Measurements from ENCODE around the gene TMED5.
"Not testable (repeated sequence)": the region's sequence is repeated elsewhere in the genome, so short reads cannot be mapped to it uniquely, and the experiment has no call there.

TMED5 gene

GRCh38 chr1:93179886-93180722 lies at the start of gene TMED5:
TSS of gene TMED5 (minus strand) at chr1:93180413. CDS start at chr1:93180242, 171 bp downstream.
- DNase-seq = peak; percentile 95

GRCh38 chr1:93223023-93223675 lies 42.9 kb upstream of the TMED5 start:
- no peak for DNase-seq

GRCh38 chr1:93221913-93222312 lies 41.7 kb upstream of the TMED5 start:
- DNase-seq = no peak

GRCh38 chr1:93220716-93221115 lies 40.5 kb upstream of the TMED5 start:
- DNase-seq = not testable (repeated sequence)

GRCh38 chr1:93219443-93219842 lies 39.2 kb upstream of the TMED5 start:
- no peak for DNase-seq

- DNase-seq = no peak
These were observed 35.1 kb upstream of the TMED5 start for GRCh38 chr1:93215322-93215721.

GRCh38 chr1:93207211-93207610 lies 27.0 kb upstream of the TMED5 start:
- DNase-seq = no peak

- no peak for DNase-seq
These were observed 26.3 kb upstream of the TMED5 start for GRCh38 chr1:93206567-93206954.

GRCh38 chr1:93205892-93206566 lies 25.8 kb upstream of the TMED5 start:
- DNase-seq = no peak

- no peak for DNase-seq
These were observed 20.5 kb upstream of the TMED5 start for GRCh38 chr1:93200714-93201113.

- DNase-seq = no peak
These were observed 19.9 kb upstream of the TMED5 start for GRCh38 chr1:93200086-93200620.

GRCh38 chr1:93199150-93199549 lies 18.9 kb upstream of the TMED5 start:
- no peak for DNase-seq

- no peak for DNase-seq
These were observed 16.4 kb upstream of the TMED5 start for GRCh38 chr1:93196591-93196990.

GRCh38 chr1:93194231-93194990 lies 14.2 kb upstream of the TMED5 start:
- no peak for DNase-seq

- no peak for DNase-seq
These were observed 10.2 kb upstream of the TMED5 start for GRCh38 chr1:93190432-93190831.

- DNase-seq = no peak
These were observed 6.5 kb upstream of the TMED5 start for GRCh38 chr1:93186667-93187066.

GRCh38 chr1:93180723-93181613 lies 755 bp upstream of the TMED5 start, which contains the start of gene CCDC18:
TSS of gene CCDC18 (plus strand) at chr1:93180724. CDS start at chr1:93183362, 2,638 bp downstream.
- no peak for DNase-seq

- no peak for DNase-seq
These were observed 1.8 kb downstream of the TMED5 start for GRCh38 chr1:93178418-93178817.

- DNase-seq = no peak
These were observed 2.2 kb downstream of the TMED5 start for GRCh38 chr1:93177991-93178390.

- DNase-seq = not testable (repeated sequence)
These were observed 5.6 kb downstream of the TMED5 start for GRCh38 chr1:93174638-93175037.

GRCh38 chr1:93172778-93173177 lies 7.4 kb downstream of the TMED5 start:
- no peak for DNase-seq

Measured in NCI-H524 treated with DMSO at 0.1 percent for 48 hours (cell line).